ENCODE results near the gene ZNF880. TPM values are rescaled to one million over a fixed set of nuclear protein-coding genes. Genes with fewer than 3 reads are reported as not detected.

ZNF880 gene
- 17.4 to 18.7 TPM (median 18.7 TPM) in 3 replicates for total RNA-seq

DNA sequence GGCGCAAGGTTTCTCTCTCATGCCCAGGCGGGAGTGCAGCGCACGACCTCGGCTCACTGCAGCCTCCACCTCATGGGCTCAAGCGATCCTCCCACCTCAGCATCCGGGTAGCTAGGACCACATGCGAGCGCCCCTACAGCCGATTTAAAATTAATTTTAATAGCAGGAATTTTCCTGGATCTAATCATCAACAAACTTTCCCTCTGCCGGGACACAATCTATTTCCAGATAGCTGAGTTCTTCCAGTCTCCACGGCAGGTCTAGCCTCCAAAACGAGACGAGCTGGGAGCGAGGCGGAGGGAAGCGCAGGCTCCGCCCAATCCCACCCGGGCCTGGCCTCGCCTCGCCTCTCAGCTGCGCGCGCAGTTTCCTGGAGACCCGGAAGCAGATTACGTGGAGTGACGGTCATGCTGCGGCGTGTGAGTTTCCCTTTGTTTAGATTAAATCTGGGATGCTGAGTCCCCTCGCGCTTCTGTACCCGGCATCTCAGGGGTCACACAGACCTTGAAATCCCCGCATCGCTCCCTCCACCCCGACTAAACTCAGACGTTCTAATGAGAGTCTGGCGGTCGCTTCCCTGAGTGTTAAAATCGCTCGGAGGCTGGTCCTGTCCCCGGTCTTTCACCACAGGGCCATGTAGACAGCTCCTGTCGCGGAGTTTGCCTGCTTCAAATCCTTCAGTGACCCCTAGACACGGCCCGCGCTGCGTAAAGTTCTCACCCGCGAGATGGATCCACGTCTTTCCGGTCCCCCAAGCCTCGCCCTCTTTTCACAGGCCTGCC is at the start of gene ZNF880:
ZNF880 (plus strand) TSS at position 365 of the 782 bp plus-strand sequence; CDS start at position 408, 43 bp downstream.
- Mint-ChIP-seq H3K4me3 (no peak within 1 kb of the TSS), H3K4me1 (no peaks in the 10 kb centered on the region), H3K27ac (no peak within 1 kb of the TSS), H3K27me3 (ENCODE audit: low read depth) (no peaks in the 10 kb centered on the region), H3K36me3 (peaks cover 65% of the 10 kb centered on the region), H3K9me3 (peaks cover 67% of the 10 kb centered on the region)
- TF ChIP-seq, protein P1, sequence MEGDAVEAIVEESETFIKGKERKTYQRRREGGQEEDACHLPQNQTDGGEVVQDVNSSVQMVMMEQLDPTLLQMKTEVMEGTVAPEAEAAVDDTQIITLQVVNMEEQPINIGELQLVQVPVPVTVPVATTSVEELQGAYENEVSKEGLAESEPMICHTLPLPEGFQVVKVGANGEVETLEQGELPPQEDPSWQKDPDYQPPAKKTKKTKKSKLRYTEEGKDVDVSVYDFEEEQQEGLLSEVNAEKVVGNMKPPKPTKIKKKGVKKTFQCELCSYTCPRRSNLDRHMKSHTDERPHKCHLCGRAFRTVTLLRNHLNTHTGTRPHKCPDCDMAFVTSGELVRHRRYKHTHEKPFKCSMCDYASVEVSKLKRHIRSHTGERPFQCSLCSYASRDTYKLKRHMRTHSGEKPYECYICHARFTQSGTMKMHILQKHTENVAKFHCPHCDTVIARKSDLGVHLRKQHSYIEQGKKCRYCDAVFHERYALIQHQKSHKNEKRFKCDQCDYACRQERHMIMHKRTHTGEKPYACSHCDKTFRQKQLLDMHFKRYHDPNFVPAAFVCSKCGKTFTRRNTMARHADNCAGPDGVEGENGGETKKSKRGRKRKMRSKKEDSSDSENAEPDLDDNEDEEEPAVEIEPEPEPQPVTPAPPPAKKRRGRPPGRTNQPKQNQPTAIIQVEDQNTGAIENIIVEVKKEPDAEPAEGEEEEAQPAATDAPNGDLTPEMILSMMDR (IDR thresholded peaks at IDR 0.05; ENCODE audit: unreplicated experiment): no peak
- DNase-seq (ENCODE audit: low spot score in 2 of 2, unreplicated experiment in 2 of 2): no peak

DNA sequence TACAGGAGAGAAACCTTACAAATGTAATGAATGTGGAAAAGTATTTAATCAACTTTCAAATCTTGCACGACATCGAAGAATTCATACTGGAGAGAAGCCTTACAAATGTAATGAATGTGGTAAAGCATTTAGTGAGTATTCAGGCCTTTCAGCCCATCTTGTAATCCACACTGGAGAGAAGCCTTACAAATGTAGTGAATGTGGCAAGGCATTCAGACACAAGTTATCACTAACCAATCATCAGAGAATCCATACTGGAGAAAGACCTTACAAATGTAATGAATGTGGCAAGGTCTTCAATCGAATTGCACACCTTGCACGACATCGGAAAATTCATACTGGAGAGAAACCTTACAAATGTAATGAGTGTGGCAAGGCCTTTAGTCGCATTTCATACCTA is 47.3 kb upstream of the ZNF880 start:
- Mint-ChIP-seq H3K4me3 (no peak overlapping the region), H3K4me1 (no peaks in the 10 kb centered on the region), H3K27ac (no peak overlapping the region), H3K27me3 (ENCODE audit: low read depth) (no peaks in the 10 kb centered on the region), H3K9me3 (peaks cover 85% of the 10 kb centered on the region), H3K36me3 (peaks cover 87% of the 10 kb centered on the region)
- TF ChIP-seq, protein P1 (IDR thresholded peaks at IDR 0.05; ENCODE audit: unreplicated experiment): no peak
- DNase-seq (ENCODE audit: low spot score in 2 of 2, unreplicated experiment in 2 of 2): no peak

DNA sequence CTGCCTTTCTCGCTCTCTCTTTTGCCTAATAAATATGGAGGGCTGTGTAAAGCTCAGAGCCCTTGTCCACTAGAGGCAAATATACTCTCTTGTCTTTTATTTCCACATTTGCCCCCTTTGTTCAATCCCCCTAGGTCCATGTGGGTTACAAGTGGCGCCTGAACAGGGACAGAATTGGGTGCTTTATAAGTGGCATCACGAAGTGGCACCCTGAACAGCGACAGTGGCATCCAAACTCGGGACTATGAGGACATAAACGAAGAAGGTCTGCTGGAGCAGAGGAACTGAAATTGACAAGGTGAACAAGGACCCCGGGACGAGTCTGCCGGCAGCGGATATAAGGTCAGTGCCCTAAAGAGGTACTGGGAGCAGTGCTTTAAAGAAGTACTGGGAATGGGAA is 38.0 kb upstream of the ZNF880 start:
- H3K4me3 Mint-ChIP-seq: no peak overlapping the region
- H3K27me3 Mint-ChIP-seq (ENCODE audit: low read depth): no peaks in the 10 kb centered on the region
- no peak overlapping the region for H3K27ac Mint-ChIP-seq
- DNase-seq (ENCODE audit: low spot score in 2 of 2, unreplicated experiment in 2 of 2): no peak
- TF ChIP-seq, protein P1 (IDR thresholded peaks at IDR 0.05; ENCODE audit: unreplicated experiment): no peak
- peaks cover 1% of the 10 kb centered on the region for H3K4me1 Mint-ChIP-seq
- peaks cover 32% of the 10 kb centered on the region for H3K36me3 Mint-ChIP-seq
- peaks cover 46% of the 10 kb centered on the region for H3K9me3 Mint-ChIP-seq

DNA sequence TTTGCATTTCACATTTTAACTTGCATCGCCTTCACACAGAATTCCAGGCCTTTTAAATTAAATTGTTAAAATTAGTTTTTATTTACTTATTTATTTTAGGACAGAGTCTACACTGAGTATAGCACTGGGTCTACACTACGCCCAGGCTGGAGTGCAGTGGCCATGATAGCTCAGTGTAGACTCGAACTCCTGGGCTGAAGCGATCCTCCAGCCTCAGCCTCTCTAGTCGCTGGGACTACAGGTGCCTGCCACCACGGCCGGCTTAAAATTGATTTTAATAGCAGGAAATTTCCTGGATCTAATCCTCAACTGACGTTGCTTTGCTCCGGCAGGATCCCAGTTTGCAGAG is 34.0 kb upstream of the ZNF880 start:
- peak overlapping the region; percentile 94 for H3K4me3 Mint-ChIP-seq
- DNase-seq (ENCODE audit: low spot score in 2 of 2, unreplicated experiment in 2 of 2): no peak
- H3K4me1 Mint-ChIP-seq: peaks cover 12% of the 10 kb centered on the region
- H3K9me3 Mint-ChIP-seq: peaks cover 30% of the 10 kb centered on the region
- peaks cover 27% of the 10 kb centered on the region for H3K36me3 Mint-ChIP-seq
- no peaks in the 10 kb centered on the region for H3K27me3 Mint-ChIP-seq (ENCODE audit: low read depth)
- peak overlapping the region; percentile 98 for H3K27ac Mint-ChIP-seq
- TF ChIP-seq, protein P1 (IDR thresholded peaks at IDR 0.05; ENCODE audit: unreplicated experiment): no peak

DNA sequence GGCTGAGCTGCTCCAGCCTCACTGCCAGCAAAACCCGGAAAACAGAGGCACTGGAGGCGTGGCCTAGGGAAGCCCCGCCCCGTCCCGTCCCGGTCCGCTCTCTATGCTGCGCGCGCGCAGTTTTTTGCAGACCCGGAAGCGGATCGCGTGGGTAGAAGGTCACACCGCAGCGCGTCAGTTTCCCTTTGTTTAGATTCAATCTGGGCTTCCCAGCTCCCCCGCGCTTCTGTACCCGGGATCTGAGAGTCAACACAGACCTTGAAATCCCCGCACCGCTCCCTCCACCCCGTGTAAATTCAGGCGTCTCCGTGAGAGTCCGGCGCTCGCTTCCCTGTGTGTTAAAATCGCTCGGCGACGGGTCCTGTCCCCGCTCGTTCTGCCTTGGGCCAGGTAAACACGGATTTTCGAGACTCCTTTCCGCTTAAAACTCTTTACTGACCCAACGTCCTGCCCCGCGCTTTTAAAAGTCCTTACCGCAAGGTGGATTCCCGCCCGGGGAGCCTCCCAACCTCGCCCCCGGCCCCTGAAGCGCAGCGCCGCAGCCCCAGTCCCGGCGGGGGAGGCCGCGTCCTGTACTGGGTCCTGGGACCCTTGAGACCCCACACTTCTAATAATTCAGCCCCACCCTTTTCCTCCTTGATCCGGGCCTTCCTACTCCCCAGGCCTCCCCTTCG is 33.5 kb upstream of the ZNF880 start, which contains the start of gene ZNF610:
ZNF610 (plus strand) TSS at position 127 of the 674 bp plus-strand sequence. CDS start 12,930 bp downstream, outside the sequence.
- Mint-ChIP-seq H3K27me3 (ENCODE audit: low read depth) (no peaks in the 10 kb centered on the region), H3K27ac (peak within 1 kb of the TSS; percentile 98), H3K36me3 (peaks cover 27% of the 10 kb centered on the region), H3K4me1 (peaks cover 12% of the 10 kb centered on the region), H3K4me3 (peak within 1 kb of the TSS; percentile 94), H3K9me3 (peaks cover 24% of the 10 kb centered on the region)
- TF ChIP-seq, protein P1 (IDR thresholded peaks at IDR 0.05; ENCODE audit: unreplicated experiment): no peak
- peak; percentile 73 to 91 for DNase-seq (ENCODE audit: low spot score in 2 of 2, unreplicated experiment in 2 of 2)

Data from mesothelial cell of epicardium (in vitro differentiated cells).